RPMI7951 (cell line): ENCODE measurements around the gene SSBP2. TPM values are rescaled to one million over a fixed set of nuclear protein-coding genes. Genes with fewer than 3 reads are reported as not detected.
"Not testable (repeated sequence)": the region's sequence is repeated elsewhere in the genome, so short reads cannot be mapped to it uniquely, and the experiment has no call there.

Experiments
- DNase-seq: peaks from one replicate; pipeline ENCODE4 v3.0.0-alpha.2; 2012; ENCODE audit warnings: low read depth
- total RNA-seq: library from RNA; depleted of rRNA; stranded (reverse); fragments of >200 nt; shearing (Covaris generic); gene quantifications from 2 replicates; pipeline ENCODE4 v1.2.3, GENCODE V29; 2014

SSBP2 gene
- total RNA-seq, 1 experiment from 2014 or later: 27.6 TPM

GRCh38 chr5:81665795-81666194 is 85.1 kb downstream of the SSBP2 start:
- DNase-seq: no peak

DNA sequence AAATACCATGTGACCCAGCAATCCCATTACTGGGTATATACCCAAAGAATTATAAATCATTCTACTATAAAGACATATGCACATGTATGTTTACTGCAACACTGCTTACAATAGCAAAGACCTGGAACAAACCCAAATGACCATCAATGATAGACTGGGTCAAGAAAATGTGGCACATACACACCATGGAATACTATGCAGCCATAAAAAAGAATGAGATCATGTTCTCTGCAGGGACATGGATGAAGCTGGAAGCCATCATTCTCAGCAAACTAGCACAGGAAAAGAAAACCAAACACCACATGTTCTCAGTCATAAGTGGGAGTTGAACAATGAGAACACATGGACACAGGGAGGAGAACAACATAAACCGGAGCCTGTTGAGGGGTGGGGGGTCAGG is 90.3 kb downstream of the SSBP2 start:
- DNase-seq: not testable (repeated sequence)

- peak; percentile 48 for DNase-seq
These were observed 93.5 kb downstream of the SSBP2 start for GRCh38 chr5:81657386-81657785.

DNA sequence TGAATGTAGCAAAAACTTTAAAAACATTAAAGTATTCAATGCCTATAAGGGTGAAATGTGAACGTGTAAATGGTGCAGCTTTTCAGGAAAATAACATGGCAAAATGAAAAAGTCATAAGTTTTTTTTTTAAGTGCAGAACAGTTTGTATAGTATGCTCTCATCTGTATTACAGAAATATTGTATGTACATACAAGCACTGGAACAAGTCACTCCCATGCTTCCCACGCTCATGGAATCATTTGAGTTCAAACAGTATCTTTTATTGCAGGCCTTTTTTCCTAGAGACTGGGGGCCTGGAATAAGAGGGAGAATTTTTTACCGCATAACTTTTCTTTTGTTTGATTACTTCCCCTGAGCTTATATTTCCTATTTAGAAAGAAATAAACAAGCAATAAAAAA is 94.1 kb downstream of the SSBP2 start:
- DNase-seq: no peak

DNA sequence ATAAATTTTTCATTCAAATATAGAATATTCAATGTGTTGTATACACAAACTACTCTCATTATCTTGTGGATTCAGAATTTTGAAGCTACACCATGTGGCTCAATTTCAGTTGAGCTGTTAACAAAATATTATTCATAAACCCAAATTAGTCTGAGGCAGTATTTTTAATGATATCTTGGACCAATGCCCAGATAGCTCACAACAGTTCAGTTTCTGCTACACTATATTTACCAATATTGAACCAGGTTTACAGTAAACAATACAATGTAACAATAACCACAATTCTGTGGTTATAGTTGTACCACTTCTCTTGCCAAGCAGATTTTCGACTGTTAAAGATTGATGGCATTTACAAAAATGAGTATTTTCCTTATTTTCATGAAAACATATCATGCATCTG is 99.9 kb downstream of the SSBP2 start:
- DNase-seq: no peak

GRCh38 chr5:81646469-81646995 is 104.4 kb downstream of the SSBP2 start:
- DNase-seq: no peak

DNA sequence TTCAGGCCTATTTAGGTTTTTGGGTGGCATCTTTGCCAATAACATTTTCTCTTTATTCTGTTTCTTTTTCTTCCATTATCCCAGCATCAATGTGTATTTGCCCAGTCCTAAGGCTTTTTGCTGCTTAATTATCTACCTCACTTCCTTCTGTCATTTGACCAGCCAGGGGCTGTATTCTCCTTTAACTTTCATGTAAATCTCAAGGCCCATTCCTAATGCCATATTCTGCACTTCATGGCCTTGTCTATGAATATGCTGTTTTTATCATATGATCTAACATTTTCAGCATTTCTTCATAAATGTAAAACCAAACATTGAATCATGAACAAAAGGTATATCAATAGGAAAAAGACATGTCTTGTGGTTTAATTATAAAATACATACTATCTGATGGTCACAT is 108.7 kb downstream of the SSBP2 start:
- no peak for DNase-seq

- DNase-seq: no peak
These were observed 111.3 kb downstream of the SSBP2 start for GRCh38 chr5:81639556-81639955.

- no peak for DNase-seq
These were observed 112.4 kb downstream of the SSBP2 start for GRCh38 chr5:81638471-81638870.

GRCh38 chr5:81633891-81634290 is 117.0 kb downstream of the SSBP2 start:
- no peak for DNase-seq

DNA sequence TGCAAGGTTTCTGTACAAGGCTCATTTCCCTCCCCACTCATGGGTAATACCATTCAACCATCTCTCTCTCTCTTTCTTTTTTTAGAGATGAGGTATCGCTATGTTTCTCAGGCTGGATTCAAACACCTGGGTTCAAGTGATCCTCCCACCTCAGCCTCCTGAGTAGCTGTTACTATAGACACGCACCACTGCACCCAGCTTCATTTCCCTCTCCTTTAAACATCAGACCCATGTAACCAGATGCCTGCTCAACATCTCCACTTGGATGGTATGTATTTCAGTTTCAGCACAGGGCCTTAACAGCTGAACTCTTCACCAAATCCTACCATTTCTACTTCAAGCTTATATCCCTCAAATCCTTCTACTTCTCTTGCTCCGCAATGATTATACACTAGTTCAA is 117.4 kb downstream of the SSBP2 start:
- no peak for DNase-seq

DNA sequence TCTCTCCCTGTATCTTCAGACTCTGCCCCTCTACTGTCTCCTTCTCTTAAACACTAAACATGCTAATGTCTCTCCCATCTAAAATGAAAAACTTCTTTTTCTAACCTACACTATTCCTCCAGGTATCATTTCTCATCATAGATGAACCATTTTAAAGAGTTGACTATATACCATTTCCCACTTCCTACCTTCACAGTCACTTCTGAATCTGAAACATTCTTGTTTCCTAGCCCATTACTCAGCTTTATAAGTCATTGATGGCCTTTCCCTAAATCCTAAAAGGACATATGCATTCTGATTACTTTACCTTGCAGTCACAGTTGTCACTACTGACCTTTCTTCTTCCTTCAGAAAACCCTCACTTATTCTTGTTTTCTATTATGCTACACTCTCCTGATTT is 118.2 kb downstream of the SSBP2 start:
- no peak for DNase-seq

DNA sequence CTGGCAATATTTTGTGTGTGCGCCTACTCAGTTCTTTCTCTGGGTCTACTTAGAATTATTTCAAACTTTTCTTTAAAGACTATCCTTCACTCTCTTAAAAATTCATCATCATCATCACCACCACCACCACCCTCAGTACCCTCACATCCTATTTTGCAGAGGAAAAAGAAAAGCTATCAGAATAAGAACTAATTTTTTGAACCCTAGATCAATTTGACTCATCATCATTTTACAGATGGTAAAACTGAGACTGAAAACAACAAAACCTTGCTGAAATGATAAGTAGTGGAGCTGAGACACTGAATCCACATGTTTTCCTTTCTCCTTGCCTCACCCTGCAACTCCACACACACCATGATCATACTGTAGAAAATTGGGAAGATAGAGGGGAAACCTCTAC is 119.3 kb downstream of the SSBP2 start:
- no peak for DNase-seq

GRCh38 chr5:81631124-81631523 is 119.8 kb downstream of the SSBP2 start:
- DNase-seq: peak; percentile 22

GRCh38 chr5:81630684-81631083 is 120.2 kb downstream of the SSBP2 start:
- no peak for DNase-seq

DNA sequence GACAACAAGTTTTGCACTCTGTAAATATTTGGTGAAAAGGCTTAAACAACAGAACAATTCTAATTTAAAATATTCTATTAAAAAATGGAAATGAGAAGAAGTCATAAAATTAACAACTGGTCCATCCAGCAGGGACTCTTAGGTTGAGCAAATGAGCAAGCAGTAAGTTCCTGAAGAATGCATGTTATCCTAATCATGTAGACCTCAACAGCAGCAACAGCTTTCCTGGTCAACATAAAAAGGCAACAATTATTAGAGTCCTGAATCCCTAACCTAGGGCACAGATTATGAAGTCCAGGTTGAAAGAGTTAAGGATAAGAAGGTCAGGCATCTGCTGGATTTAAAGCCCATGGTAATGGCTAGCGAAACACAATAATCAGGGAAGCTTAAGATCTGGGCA is 120.9 kb downstream of the SSBP2 start:
- DNase-seq: no peak

DNA sequence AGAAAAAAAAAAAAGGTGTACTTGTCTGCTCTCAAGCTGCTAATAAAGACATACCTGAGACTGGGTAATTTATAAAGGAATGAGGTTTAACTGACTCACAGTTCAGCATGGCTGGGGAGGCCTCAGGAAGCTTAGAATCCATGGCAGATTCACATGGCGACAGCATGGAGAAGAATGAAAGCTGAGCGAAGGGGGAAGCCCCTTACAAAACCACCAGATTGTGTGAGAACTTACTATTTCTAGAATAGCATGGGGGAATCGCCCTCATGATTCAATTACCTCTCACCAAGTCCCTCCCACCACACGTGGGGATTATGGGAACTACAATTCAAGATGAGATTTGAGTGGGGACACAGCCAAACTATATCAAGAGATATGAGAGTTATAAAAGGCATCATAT is 122.8 kb downstream of the SSBP2 start:
- DNase-seq: not testable (repeated sequence)

GRCh38 chr5:81626524-81626923 is 124.4 kb downstream of the SSBP2 start:
- peak; percentile 79 for DNase-seq

GRCh38 chr5:81609810-81610375 is 141.0 kb downstream of the SSBP2 start:
- no peak for DNase-seq

GRCh38 chr5:81608976-81609375 is 141.9 kb downstream of the SSBP2 start:
- no peak for DNase-seq

GRCh38 chr5:81607693-81608092 is 143.2 kb downstream of the SSBP2 start:
- no peak for DNase-seq

- no peak for DNase-seq
These were observed 144.7 kb downstream of the SSBP2 start for GRCh38 chr5:81606150-81606549.

DNA sequence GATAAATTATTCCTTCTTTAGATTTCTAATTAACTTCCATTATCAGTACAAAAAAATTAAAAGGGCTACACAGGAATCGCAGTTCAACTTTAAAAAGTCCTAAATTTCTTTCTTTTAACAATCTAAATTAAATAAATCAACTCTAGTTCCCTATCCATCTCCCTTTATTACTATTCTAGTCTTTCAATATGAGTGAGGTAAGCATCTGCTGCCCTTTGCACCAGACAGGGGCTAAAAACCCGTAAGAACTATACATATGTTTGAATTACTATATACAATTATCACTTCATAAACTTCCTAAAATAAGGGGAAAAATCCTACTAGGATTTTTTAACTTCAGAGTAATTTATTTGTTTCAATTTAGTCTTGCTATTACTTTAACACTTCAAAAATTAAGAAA is 145.6 kb downstream of the SSBP2 start:
- no peak for DNase-seq

DNA sequence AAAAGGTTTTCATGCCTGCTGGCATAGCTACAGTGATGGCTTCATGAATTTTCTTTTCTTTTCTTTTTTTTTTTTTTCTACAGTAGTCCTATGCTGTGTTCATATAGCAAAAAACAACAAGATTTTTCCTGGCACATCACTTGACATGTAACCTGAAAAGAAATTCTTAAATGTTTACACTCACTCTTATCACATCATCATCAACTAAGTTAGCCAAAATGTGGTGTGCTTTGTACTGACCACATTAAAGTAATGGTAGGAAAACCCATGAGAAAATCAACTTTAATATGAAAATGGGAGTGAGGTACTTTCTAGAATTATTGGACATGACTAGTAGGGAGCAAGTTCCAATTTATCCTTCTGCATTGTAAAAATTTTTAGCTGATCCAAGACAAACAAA is 146.7 kb downstream of the SSBP2 start:
- no peak for DNase-seq
